ENCODE data around the gene ULK4. TPM values are rescaled to one million over a fixed set of nuclear protein-coding genes. Genes with fewer than 3 reads are reported as not detected.

Gene ULK4
- polyA plus RNA-seq, 1 of the 3 experiments (the other 2 are of a cell fraction) = 6.2 TPM

GRCh38 chr3:41630708-41631107, 331.2 kb downstream of the ULK4 start:
- Histone ChIP-seq H3K4me1 (ENCODE audit: control insufficient read depth in 1 of 2, insufficient read depth in 2 of 2, low read depth in 1 of 2, low read length in 1 of 2) (peaks cover 0 to 12% of the 10 kb centered on the region in 2 experiments; a peak in 1 of 4 replicates), H3K36me3 (replicated peaks in 1 of 2; ENCODE audit: control insufficient read depth in 1 of 2, insufficient read depth in 2 of 2, low read length in 1 of 2) (no peaks in the 10 kb centered on the region), H3F3A (replicated peaks; ENCODE audit: insufficient read depth) (no peaks in the 10 kb centered on the region), H3K9me3 (no peaks in the 10 kb centered on the region), H4K20me1 (ENCODE audit: insufficient read depth) (no peaks in the 10 kb centered on the region), H3K9ac (no peak overlapping the region), H3K9me2 (no peaks in the 10 kb centered on the region), H2AFZ (ENCODE audit: low read depth) (no peak overlapping the region), H3K4me3 (ENCODE audit: low read depth in 2 of 2, low read length in 1 of 2) (no peak overlapping the region), H3K27ac (ENCODE audit: low read depth in 2 of 2, low read length in 1 of 2) (no peak overlapping the region), H3K4me2 (no peak overlapping the region), H3K79me2 (ENCODE audit: insufficient read depth) (no peaks in the 10 kb centered on the region), H3K27me3 (ENCODE audit: insufficient read depth) (no peaks in the 10 kb centered on the region)
- POLR2A ChIA-PET = interaction anchor here (1.0 kb wide), 1 partner anchor 16 kb away, joined by 4 read pairs; no protein-coding TSS in a partner anchor
- CTCF ChIA-PET = interaction anchor here (1.5 kb wide), 1 partner anchor 9 kb away, joined by 3 read pairs; no protein-coding TSS in a partner anchor
- TF ChIP-seq ELF1 (IDR thresholded peaks at IDR 0.05) = no peak
- TF ChIP-seq JUND (IDR thresholded peaks at IDR 0.05) = no peak
- no peak for TF ChIP-seq IRF3 (IDR thresholded peaks at IDR 0.05; ENCODE audit: low read depth, low read length)
- TF ChIP-seq ZBTB33 (IDR thresholded peaks at IDR 0.05; ENCODE audit: borderline replicate concordance, low read depth) = no peak
- no peak for TF ChIP-seq NFIC (IDR thresholded peaks at IDR 0.05; ENCODE audit: borderline replicate concordance)
- no peak for TF ChIP-seq FOXJ3 (CRISPR knock-in tag; IDR thresholded peaks at IDR 0.05)
- no peak for TF ChIP-seq MXI1 (IDR thresholded peaks at IDR 0.05; ENCODE audit: low read depth, low read length)
- TF ChIP-seq USF1 (IDR thresholded peaks at IDR 0.05; ENCODE audit: borderline replicate concordance, low read depth) = no peak
- no peak for TF ChIP-seq CTCF (IDR thresholded peaks at IDR 0.05)
- no peak for TF ChIP-seq RAD21 (IDR thresholded peaks at IDR 0.05; ENCODE audit: low read length)
- TF ChIP-seq RXRA (IDR thresholded peaks at IDR 0.05; ENCODE audit: borderline replicate concordance, low read depth) = no peak
- DNase-seq = no peak

- ChIA-PET CTCF (interaction anchor here (1.5 kb wide), 1 partner anchor 10 kb away, joined by 3 read pairs; no protein-coding TSS in a partner anchor), POLR2A (interaction anchor here (1.0 kb wide), 1 partner anchor 15 kb away, joined by 4 read pairs; no protein-coding TSS in a partner anchor)
- no peaks in the 10 kb centered on the region for H3K9me3 ChIP-seq
- H3F3A ChIP-seq (replicated peaks; ENCODE audit: insufficient read depth) = no peaks in the 10 kb centered on the region
- H3K79me2 ChIP-seq (ENCODE audit: insufficient read depth) = no peaks in the 10 kb centered on the region
- DNase-seq = no peak
- H3K9me2 ChIP-seq = no peaks in the 10 kb centered on the region
- no peaks in the 10 kb centered on the region for H4K20me1 ChIP-seq (ENCODE audit: insufficient read depth)
- H2AFZ ChIP-seq (ENCODE audit: low read depth) = no peak overlapping the region
- H3K4me2 ChIP-seq = no peak overlapping the region
- no peak for TF ChIP-seq TEAD4 (IDR thresholded peaks at IDR 0.05; ENCODE audit: borderline replicate concordance, insufficient read depth)
- no peak for TF ChIP-seq GABPA (IDR thresholded peaks at IDR 0.05; ENCODE audit: low read depth)
- TF ChIP-seq POLR2AphosphoS5 (IDR thresholded peaks at IDR 0.05; ENCODE audit: low read depth, low read length) = no peak
- TF ChIP-seq RFX5 (IDR thresholded peaks at IDR 0.05; ENCODE audit: low read length) = no peak
- TF ChIP-seq RXRA (IDR thresholded peaks at IDR 0.05; ENCODE audit: borderline replicate concordance, low read depth) = no peak
- no peak for TF ChIP-seq NFIC (IDR thresholded peaks at IDR 0.05; ENCODE audit: borderline replicate concordance)
- H3K36me3 ChIP-seq (replicated peaks in 1 of 2; ENCODE audit: control insufficient read depth in 1 of 2, insufficient read depth in 2 of 2, low read length in 1 of 2) = no peaks in the 10 kb centered on the region
- peaks cover 0 to 12% of the 10 kb centered on the region in 2 experiments; a peak in 1 of 4 replicates for H3K4me1 ChIP-seq (ENCODE audit: control insufficient read depth in 1 of 2, insufficient read depth in 2 of 2, low read depth in 1 of 2, low read length in 1 of 2)
- H3K27ac ChIP-seq (ENCODE audit: low read depth in 2 of 2, low read length in 1 of 2) = no peak overlapping the region
- no peak overlapping the region for H3K9ac ChIP-seq
- H3K4me3 ChIP-seq (ENCODE audit: low read depth in 2 of 2, low read length in 1 of 2) = no peak overlapping the region
- no peaks in the 10 kb centered on the region for H3K27me3 ChIP-seq (ENCODE audit: insufficient read depth)
- WGBS (ENCODE audit: low lambda C conversion rate) = 83% methylated on average over 1 of the region's 1 CpG
Observed at GRCh38 chr3:41629986-41630385, 331.9 kb downstream of the ULK4 start.
